GM19351 (cell line): ENCODE measurements around the gene KRT79.
"Not testable (repeated sequence)": the region's sequence is repeated elsewhere in the genome, so short reads cannot be mapped to it uniquely, and the experiment has no call there.

Source experiments
- ATAC-seq: cut with Tn5 transposase; IDR thresholded peaks from one replicate; pipeline ENCODE4 v1.9.1; 2021; ENCODE audit warnings: mild to moderate bottlenecking, moderate library complexity; ENCODE audit not compliant: unreplicated experiment

The KRT79 gene

GRCh38 chr12:52861511-52861910 is 27.4 kb upstream of the KRT79 start:
- ATAC-seq: no peak

GRCh38 chr12:52860102-52860823 is 26.2 kb upstream of the KRT79 start:
- no peak for ATAC-seq

- ATAC-seq: no peak
Observed at GRCh38 chr12:52857500-52857899, 23.4 kb upstream of the KRT79 start.

- ATAC-seq: no peak
Observed at GRCh38 chr12:52856787-52857186, 22.7 kb upstream of the KRT79 start.

- ATAC-seq: not testable (repeated sequence)
Observed at GRCh38 chr12:52856077-52856476, 22.0 kb upstream of the KRT79 start.

GRCh38 chr12:52851787-52852186 is 17.7 kb upstream of the KRT79 start:
- ATAC-seq: no peak

- ATAC-seq: no peak
Observed at GRCh38 chr12:52850681-52851080, 16.6 kb upstream of the KRT79 start.

- no peak for ATAC-seq
Observed at GRCh38 chr12:52849511-52849910, 15.4 kb upstream of the KRT79 start.

GRCh38 chr12:52848661-52849255 is 14.6 kb upstream of the KRT79 start, which contains the start of gene KRT78:
TSS of gene KRT78 (minus strand) at chr12:52848994. CDS start at chr12:52848930, 64 bp downstream.
- no peak for ATAC-seq

GRCh38 chr12:52847335-52848102 is 13.4 kb upstream of the KRT79 start:
- no peak for ATAC-seq

- no peak for ATAC-seq
Observed at GRCh38 chr12:52846356-52846970, 12.4 kb upstream of the KRT79 start.

GRCh38 chr12:52845946-52846345 is 11.8 kb upstream of the KRT79 start:
- ATAC-seq: no peak

GRCh38 chr12:52844386-52844785 is 10.3 kb upstream of the KRT79 start:
- no peak for ATAC-seq

GRCh38 chr12:52839436-52840105 is 5.5 kb upstream of the KRT79 start:
- no peak for ATAC-seq

- no peak for ATAC-seq
Observed at GRCh38 chr12:52838609-52839435, 4.7 kb upstream of the KRT79 start.

- ATAC-seq: no peak
Observed at GRCh38 chr12:52837781-52838608, 3.9 kb upstream of the KRT79 start.

GRCh38 chr12:52837413-52837741 is 3.3 kb upstream of the KRT79 start:
- no peak for ATAC-seq

- no peak for ATAC-seq
Observed at GRCh38 chr12:52836491-52837412, 2.6 kb upstream of the KRT79 start.
